Peyer's patch (tissue), 4 donors: ENCODE data around the gene AKAP6. TPM values are rescaled to one million over a fixed set of nuclear protein-coding genes. Genes with fewer than 3 reads are reported as not detected.

Source experiments
- DNase-seq, 3 donors: peaks; one replicate each; pipeline ENCODE4 v3.0.0-alpha.2; 2017 to 2019
- H3K27ac ChIP-seq, 4 donors: fragments of 200-600 bp; sonication (generic); one replicate each; pipeline ENCODE4 v1.5.1; 2016 to 2019
- H3K27me3 ChIP-seq, 2 donors: fragments of 200-600 bp; sonication (generic); one replicate each; pipeline ENCODE4 v1.5.1; 2019
- H3K36me3 ChIP-seq, 3 donors: fragments of 200-600 bp; sonication (generic); one replicate each; pipeline ENCODE4 v1.5.1; 2016 to 2019
- H3K4me1 ChIP-seq, 4 donors: fragments of 200-600 bp; sonication (generic); one replicate each; pipeline ENCODE4 v1.5.1; 2016 to 2019
- H3K4me3 ChIP-seq, 4 donors: fragments of 200-600 bp; sonication (generic); 1 replicate in 3 of 4; 2 replicates in 1 of 4; pipeline ENCODE4 v1.5.1; 2016 to 2019; ENCODE audit warnings: mild to moderate bottlenecking in 1 of 4
- H3K9me3 ChIP-seq, 4 donors: fragments of 200-600 bp; sonication (generic); one replicate each; pipeline ENCODE4 v1.5.1; 2016 to 2019; ENCODE audit warnings: mild to moderate bottlenecking in 1 of 4
- POLR2A ChIP-seq, 2 donors: fragments of 450-650 bp; IDR thresholded peaks; one replicate each; pipeline ENCODE4 v1.5.1; 2017; ENCODE audit warnings: antibody characterized with exemption in 2 of 2, mild to moderate bottlenecking in 2 of 2, moderate library complexity in 2 of 2
- total RNA-seq, 4 donors: library from RNA; depleted of rRNA; stranded (reverse); fragments of >200 nt; gene quantifications; one replicate each; pipeline ENCODE4 v1.1.0, GENCODE V29; 2016
- TF ChIP-seq, protein P1 (sequence below), 6 experiments: fragments of 450-650 bp in 4 of 6; fragments of 200-600 bp in 2 of 6; sonication (generic) in 1 of 6; IDR thresholded peaks; one replicate each; pipeline ENCODE4 v1.5.1; 2017 to 2019; ENCODE audit warnings: antibody characterized with exemption in 6 of 6, mild to moderate bottlenecking in 3 of 6, moderate library complexity in 1 of 6

The AKAP6 gene
- total RNA-seq, 4 donors from 2014 or later = 7.6 to 21.5 (median 12.2) TPM

DNA sequence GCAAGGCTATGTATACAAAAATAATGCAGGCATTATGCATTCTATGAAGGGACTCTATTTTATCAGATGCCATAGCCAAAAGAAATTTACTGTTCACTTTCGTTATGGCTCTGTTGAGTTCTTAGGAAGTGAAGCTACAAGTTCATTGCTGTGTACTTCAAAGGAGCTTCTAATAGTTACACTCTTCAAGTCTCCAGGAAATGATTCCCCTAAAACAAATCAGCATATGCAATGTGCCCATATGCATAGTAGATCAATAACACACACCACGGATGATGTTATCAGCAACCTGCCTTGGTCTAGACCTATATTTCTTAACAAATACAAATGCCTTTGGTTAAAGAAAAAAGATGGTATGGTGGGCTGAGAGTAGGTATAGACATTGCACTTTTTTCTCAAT is 83.4 kb downstream of the AKAP6 start:
- Histone ChIP-seq H3K4me3 (no peak overlapping the region), H3K4me1 (no peaks in the 10 kb centered on the region), H3K27me3 (no peaks in the 10 kb centered on the region), H3K36me3 (no peaks in the 10 kb centered on the region), H3K27ac (no peak overlapping the region), H3K9me3 (no peaks in the 10 kb centered on the region)
- no peak for DNase-seq
- no peak for TF ChIP-seq POLR2A (IDR thresholded peaks at IDR 0.05)
- TF ChIP-seq, protein P1, sequence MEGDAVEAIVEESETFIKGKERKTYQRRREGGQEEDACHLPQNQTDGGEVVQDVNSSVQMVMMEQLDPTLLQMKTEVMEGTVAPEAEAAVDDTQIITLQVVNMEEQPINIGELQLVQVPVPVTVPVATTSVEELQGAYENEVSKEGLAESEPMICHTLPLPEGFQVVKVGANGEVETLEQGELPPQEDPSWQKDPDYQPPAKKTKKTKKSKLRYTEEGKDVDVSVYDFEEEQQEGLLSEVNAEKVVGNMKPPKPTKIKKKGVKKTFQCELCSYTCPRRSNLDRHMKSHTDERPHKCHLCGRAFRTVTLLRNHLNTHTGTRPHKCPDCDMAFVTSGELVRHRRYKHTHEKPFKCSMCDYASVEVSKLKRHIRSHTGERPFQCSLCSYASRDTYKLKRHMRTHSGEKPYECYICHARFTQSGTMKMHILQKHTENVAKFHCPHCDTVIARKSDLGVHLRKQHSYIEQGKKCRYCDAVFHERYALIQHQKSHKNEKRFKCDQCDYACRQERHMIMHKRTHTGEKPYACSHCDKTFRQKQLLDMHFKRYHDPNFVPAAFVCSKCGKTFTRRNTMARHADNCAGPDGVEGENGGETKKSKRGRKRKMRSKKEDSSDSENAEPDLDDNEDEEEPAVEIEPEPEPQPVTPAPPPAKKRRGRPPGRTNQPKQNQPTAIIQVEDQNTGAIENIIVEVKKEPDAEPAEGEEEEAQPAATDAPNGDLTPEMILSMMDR (IDR thresholded peaks at IDR 0.05) = no peak

DNA sequence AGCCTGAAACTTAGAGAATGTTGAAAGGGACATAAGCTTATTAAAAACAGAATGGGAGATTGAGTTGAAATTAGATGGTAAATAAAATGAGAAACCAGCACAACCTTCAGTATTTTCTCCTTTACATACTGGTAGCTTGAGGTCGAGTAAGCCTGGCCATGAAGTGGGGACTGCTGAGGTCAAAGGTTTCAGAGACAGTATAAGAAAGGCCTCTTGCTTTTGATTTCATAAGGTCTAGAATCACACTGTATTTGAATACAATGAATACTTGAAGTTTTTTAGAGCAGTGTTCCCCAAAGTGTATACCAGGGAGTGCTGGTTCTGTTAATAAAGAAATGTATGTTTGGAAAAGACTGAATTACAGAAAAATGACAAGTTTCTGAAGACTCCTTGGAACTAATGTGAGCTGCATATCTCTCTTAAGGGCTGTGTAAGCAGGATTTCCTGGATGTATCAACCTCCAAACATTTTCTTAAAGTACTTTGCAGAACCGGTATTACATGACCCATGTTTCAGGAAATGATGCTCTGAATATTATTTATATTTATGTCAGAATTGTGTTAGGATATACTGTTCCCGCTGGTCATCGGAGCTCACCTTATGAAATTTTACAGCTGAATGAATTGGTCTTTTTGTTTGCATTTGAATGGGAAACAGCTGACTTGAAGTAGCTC is 85.0 kb downstream of the AKAP6 start:
- no peaks in the 10 kb centered on the region for H3K27me3 ChIP-seq
- no peak overlapping the region for H3K4me3 ChIP-seq
- H3K4me1 ChIP-seq = peaks cover 0 to 6% (median 0%) of the 10 kb centered on the region in 4 donors
- no peak overlapping the region for H3K27ac ChIP-seq
- H3K36me3 ChIP-seq = no peaks in the 10 kb centered on the region
- no peaks in the 10 kb centered on the region for H3K9me3 ChIP-seq
- no peak for DNase-seq
- TF ChIP-seq POLR2A (IDR thresholded peaks at IDR 0.05) = no peak
- TF ChIP-seq, protein P1 (IDR thresholded peaks at IDR 0.05) = no peak

DNA sequence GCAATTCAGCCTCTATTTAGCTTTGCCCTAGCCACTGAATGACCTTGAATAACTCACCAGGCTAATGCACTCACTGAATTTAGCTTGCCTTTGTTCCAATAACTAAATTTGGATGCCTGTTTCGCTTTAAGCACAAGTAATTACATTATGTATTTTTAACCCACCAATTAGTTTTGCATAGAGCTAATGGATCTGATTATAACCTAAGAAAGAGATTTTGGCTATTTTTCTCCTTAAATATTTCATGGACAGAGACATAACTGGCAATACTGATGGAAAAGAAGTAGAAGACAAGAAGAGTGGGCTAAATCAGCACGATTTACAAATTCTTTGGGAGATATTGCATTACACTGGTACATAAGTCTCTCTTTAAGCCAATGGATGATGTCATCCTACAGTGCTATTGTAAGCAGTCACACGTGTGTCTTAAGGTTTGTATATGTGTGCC is 85.7 kb downstream of the AKAP6 start:
- H3K4me1 ChIP-seq = peaks cover 0 to 6% (median 0%) of the 10 kb centered on the region in 4 donors
- H3K4me3 ChIP-seq = no peak overlapping the region
- no peak for DNase-seq
- no peak overlapping the region for H3K27ac ChIP-seq
- H3K27me3 ChIP-seq = no peaks in the 10 kb centered on the region
- H3K36me3 ChIP-seq = no peaks in the 10 kb centered on the region
- no peak for TF ChIP-seq POLR2A (IDR thresholded peaks at IDR 0.05)
- TF ChIP-seq, protein P1 (IDR thresholded peaks at IDR 0.05) = no peak
- H3K9me3 ChIP-seq = no peaks in the 10 kb centered on the region

DNA sequence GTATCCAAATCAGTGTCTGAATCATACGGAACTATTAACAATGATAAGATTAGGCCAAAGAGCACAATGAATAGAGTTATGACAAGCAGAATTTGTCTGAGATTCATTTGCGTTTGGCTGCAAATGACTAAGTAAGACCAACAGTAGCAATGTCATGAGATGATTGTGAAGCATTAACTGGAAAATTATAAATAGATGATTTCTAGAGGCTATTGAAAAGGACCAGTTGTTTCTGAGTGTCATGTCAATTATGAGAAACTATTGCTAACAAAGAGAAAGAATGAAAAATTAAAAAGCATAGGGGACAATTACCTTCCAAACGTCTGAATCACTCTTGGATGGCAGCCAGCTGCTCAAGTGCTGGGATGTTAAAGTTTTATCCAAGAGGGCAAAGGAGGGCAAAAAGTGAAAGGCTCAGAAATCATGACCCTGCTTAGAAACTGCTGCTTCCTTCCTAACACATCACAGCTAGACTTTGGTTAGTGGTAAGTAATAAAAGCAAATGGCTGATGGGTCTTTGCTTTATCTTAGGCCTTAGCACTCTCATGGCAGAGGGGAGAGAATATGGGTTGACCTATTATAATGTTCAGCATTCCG is 89.0 kb downstream of the AKAP6 start:
- Histone ChIP-seq H3K36me3 (no peaks in the 10 kb centered on the region), H3K4me1 (peaks cover 0 to 6% (median 0%) of the 10 kb centered on the region in 4 donors), H3K4me3 (no peak overlapping the region), H3K27ac (peak overlapping the region in 1 of 4 donors; percentile 1), H3K9me3 (no peaks in the 10 kb centered on the region), H3K27me3 (no peaks in the 10 kb centered on the region)
- TF ChIP-seq, protein P1 (IDR thresholded peaks at IDR 0.05) = no peak
- TF ChIP-seq POLR2A (IDR thresholded peaks at IDR 0.05) = no peak
- DNase-seq = peak in 1 of 3 donors; percentile 65

DNA sequence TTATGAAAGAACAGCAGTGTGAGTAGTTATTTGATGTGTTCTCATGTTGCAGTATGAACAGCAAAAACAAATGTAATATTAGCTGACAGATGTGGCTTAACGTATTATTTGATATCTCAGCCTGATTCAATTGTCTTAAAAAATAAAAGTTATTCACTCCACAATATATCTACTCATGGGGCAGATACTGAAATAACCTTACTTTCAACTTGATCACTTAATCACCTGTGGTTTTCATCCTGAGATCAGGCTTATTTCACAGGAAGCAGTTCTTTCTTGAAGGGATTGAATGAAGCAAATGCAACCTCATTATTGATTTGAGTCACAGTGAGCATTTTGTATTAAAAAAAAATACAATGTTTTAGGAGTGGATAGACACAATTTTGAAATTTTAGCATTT is 90.3 kb downstream of the AKAP6 start:
- TF ChIP-seq, protein P1 (IDR thresholded peaks at IDR 0.05) = no peak
- no peak for TF ChIP-seq POLR2A (IDR thresholded peaks at IDR 0.05)
- no peak overlapping the region for H3K4me3 ChIP-seq
- H3K9me3 ChIP-seq = no peaks in the 10 kb centered on the region
- H3K27ac ChIP-seq = no peak overlapping the region
- no peaks in the 10 kb centered on the region for H3K27me3 ChIP-seq
- H3K36me3 ChIP-seq = no peaks in the 10 kb centered on the region
- no peak for DNase-seq
- H3K4me1 ChIP-seq = peaks cover 0 to 6% (median 0%) of the 10 kb centered on the region in 4 donors
